ENCODE data around the gene MAMDC2.
A peak's percentile ranks its signal among the peaks of the same experiment; 100 is the strongest.

DNA sequence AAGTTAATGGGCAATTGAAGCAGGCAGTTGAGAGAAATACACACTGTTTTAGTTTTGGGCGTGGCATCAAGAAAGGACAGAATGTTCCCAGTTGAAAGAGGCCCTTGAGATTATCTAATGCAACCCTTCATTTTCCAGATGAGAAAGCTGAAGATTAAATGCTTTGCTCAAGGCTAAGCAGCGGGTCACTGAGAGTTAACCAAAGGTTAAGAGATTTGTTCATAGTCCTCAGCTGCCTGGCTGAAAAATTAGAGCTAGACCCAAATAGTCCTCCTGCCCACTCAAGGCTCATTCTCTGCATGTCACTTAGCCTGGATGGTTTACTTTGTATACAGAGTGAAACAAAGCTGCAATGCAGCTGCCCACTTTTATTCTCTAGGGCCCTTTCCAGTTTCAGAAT lies 46.7 kb upstream of the MAMDC2 start:
- TF ChIP-seq POLR2AphosphoS5 (IDR thresholded peaks at IDR 0.05), result peak; percentile 65
- TF ChIP-seq, protein P1, sequence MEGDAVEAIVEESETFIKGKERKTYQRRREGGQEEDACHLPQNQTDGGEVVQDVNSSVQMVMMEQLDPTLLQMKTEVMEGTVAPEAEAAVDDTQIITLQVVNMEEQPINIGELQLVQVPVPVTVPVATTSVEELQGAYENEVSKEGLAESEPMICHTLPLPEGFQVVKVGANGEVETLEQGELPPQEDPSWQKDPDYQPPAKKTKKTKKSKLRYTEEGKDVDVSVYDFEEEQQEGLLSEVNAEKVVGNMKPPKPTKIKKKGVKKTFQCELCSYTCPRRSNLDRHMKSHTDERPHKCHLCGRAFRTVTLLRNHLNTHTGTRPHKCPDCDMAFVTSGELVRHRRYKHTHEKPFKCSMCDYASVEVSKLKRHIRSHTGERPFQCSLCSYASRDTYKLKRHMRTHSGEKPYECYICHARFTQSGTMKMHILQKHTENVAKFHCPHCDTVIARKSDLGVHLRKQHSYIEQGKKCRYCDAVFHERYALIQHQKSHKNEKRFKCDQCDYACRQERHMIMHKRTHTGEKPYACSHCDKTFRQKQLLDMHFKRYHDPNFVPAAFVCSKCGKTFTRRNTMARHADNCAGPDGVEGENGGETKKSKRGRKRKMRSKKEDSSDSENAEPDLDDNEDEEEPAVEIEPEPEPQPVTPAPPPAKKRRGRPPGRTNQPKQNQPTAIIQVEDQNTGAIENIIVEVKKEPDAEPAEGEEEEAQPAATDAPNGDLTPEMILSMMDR (IDR thresholded peaks at IDR 0.05), result no peak
- TF ChIP-seq POLR2A (IDR thresholded peaks at IDR 0.05), result no peak

Measured in gastroesophageal sphincter (tissue), 3 donors.